Cardiac muscle cell (in vitro differentiated cells and primary cell): ENCODE measurements around the gene CDHR4. TPM values are rescaled to one million over a fixed set of nuclear protein-coding genes. Genes with fewer than 3 reads are reported as not detected.

ENCODE experiments used
- DNase-seq, 2 donors: peaks; one replicate each; pipeline versions ENCODE4 v3.0.0 to v3.0.0-alpha.2; 2010 to 2017; ENCODE audit warnings: low read depth in 1 of 2, low spot score in 1 of 2
- H3K27ac ChIP-seq: fragments of 200-600 bp; sonication (generic); 2 replicates; pipeline ENCODE4 v1.5.1; 2016
- H3K27me3 ChIP-seq: fragments of 200-600 bp; sonication (generic); 2 replicates; pipeline ENCODE4 v1.6.0; 2016; ENCODE audit warnings: control low read depth
- H3K36me3 ChIP-seq: fragments of 200-600 bp; sonication (generic); 2 replicates; pipeline ENCODE4 v1.5.1; 2016; ENCODE audit warnings: control low read depth
- H3K4me1 ChIP-seq: fragments of 200-600 bp; sonication (generic); 2 replicates; pipeline ENCODE4 v1.8.1; 2017; ENCODE audit warnings: low read depth, mild to moderate bottlenecking, mixed run types
- H3K4me3 ChIP-seq: fragments of 200-600 bp; sonication (generic); 2 replicates; pipeline ENCODE4 v1.5.1; 2016; ENCODE audit warnings: mild to moderate bottlenecking
- H3K9me3 ChIP-seq: fragments of 200-600 bp; sonication (generic); 2 replicates; pipeline ENCODE4 v1.5.1; 2017; ENCODE audit warnings: low read depth, mild to moderate bottlenecking, control low read depth
- polyA plus RNA-seq: library from polyadenylated mRNA; unstranded; fragments of >200 nt; fragmentation: Nextera tagmentation; extraction: Ambion mirVana; gene quantifications from 2 replicates; pipeline ENCODE4 v1.2.1, GENCODE V29; 2016
- total RNA-seq: library from RNA; depleted of rRNA; stranded (reverse); fragments of >200 nt; gene quantifications from 2 replicates; pipeline ENCODE4 v1.2.3, GENCODE V29; 2016
- TF ChIP-seq, protein P1 (sequence below): IDR thresholded peaks from 2 replicates; pipeline ENCODE4 v1.5.1; 2012; ENCODE audit warnings: low read depth, mild to moderate bottlenecking, low read length

CDHR4 gene
- total and polyA plus RNA-seq, 2 experiments from 2014 or later = 0.27 TPM; not detected in 1

DNA sequence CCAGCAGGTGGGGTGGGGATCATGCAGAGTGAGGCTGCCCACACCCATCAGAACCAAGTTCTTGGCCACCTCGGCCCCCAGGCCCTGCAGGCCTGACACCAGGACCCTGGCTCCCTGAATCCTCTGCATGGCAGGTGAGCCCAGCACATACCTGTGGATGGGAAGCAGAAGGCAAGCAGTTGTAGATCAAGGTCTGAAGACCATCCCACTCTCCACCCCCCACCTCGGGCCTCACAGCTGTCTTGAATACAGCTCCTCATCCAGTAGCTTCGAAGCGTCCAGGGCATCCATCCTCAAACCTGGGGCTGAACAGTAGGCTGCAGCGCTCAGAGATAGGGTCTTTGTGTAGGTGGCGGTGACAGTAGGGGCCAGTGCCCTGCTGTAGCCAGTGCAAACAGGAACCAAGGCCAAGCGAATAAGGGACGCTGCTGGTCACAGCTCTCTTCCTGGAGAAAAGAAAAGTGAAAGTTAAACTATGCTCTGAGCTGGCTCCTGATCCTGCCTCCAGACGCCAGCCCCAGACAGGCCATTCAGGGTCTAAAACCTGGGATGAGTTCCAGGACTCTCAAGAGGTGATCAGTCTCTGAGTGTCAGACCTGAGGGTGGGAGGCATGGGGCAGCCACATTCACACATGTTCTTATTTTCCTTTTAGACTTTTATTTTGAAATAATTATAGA lies 14.0 kb upstream of the CDHR4 start, which contains the start of gene UBA7:
TSS of gene UBA7 (minus strand) at position 457 of the 678 bp plus-strand sequence. CDS start at position 291, 166 bp downstream.
- peak in 1 of 2 donors; percentile 86 for DNase-seq
- TF ChIP-seq, protein P1, sequence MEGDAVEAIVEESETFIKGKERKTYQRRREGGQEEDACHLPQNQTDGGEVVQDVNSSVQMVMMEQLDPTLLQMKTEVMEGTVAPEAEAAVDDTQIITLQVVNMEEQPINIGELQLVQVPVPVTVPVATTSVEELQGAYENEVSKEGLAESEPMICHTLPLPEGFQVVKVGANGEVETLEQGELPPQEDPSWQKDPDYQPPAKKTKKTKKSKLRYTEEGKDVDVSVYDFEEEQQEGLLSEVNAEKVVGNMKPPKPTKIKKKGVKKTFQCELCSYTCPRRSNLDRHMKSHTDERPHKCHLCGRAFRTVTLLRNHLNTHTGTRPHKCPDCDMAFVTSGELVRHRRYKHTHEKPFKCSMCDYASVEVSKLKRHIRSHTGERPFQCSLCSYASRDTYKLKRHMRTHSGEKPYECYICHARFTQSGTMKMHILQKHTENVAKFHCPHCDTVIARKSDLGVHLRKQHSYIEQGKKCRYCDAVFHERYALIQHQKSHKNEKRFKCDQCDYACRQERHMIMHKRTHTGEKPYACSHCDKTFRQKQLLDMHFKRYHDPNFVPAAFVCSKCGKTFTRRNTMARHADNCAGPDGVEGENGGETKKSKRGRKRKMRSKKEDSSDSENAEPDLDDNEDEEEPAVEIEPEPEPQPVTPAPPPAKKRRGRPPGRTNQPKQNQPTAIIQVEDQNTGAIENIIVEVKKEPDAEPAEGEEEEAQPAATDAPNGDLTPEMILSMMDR = no peak
- no peaks in the 10 kb centered on the region for H3K9me3 ChIP-seq
- H3K27me3 ChIP-seq = no peaks in the 10 kb centered on the region
- H3K36me3 ChIP-seq = no peaks in the 10 kb centered on the region
- no peak within 1 kb of the TSS for H3K4me3 ChIP-seq
- H3K4me1 ChIP-seq = peaks cover 7% of the 10 kb centered on the region
- H3K27ac ChIP-seq = no peak within 1 kb of the TSS

DNA sequence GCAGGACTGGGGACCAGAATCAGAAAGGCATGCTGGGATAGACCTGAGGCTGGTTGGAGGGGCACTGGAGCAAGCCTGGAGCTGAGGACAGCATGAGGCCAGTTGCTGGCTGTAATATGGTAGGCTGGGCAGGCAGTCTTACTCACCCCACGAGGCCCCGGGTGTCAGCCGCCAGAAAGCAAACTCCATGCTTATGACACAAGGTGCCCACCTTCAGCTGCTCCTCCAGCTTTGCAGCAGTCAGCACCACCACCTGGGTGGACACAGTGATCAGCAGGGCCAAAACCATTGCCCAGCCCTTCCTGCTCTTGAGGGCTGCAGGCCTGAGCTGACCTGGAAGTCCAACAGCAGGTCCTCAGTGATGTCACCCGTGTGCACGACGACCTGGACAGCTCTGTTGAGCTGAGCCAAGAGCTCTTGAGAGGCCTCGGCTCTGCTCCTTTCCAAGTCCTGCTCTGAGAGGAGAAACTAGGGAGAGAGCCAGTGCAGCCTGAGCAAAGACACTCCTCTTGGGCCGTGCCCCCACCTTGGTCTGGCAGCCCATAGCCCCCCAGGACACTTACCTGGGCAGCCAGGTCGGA lies 13.3 kb upstream of the CDHR4 start:
- H3K27ac ChIP-seq = no peak overlapping the region
- no peak overlapping the region for H3K4me3 ChIP-seq

DNA sequence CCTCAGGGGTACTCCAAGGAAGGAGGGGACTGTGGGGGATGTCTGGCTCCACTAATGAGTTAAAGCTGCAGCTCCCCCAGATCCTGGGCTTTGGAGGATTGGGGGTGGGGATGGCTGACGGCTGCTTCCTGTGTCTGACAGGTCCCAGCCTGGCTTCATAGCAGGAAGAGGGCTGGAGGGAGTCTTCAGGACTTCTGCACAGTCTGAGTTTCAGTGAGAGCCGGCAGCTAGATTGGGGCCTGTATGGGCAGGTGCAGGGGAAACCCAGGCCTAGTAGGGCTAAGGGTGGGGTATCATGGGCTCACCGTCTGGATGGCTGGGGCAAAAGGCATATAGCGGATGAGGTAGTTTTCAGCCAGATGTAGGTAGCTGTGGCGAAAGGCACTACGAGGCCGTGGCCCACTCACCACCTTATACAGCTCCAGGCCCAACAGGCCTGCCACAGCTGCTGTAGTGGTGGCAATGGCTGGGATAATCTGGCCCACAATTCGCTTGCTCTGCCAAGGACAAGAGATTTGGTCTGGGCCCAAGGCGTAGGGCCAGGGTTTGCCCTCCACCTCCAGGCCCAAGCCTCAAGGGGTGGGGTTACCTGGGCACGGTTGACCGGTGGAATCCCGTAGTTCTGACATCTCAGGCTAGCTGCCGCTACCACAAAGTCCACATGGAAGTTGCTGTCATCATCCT lies 7.9 kb upstream of the CDHR4 start:
- peak in 1 of 2 donors; percentile 64 for DNase-seq
- H3K9me3 ChIP-seq = no peaks in the 10 kb centered on the region
- peaks cover 14% of the 10 kb centered on the region for H3K27me3 ChIP-seq
- TF ChIP-seq, protein P1 = no peak
- H3K27ac ChIP-seq = peak overlapping the region; percentile 26
- H3K4me1 ChIP-seq = peaks cover 32% of the 10 kb centered on the region
- no peak overlapping the region for H3K4me3 ChIP-seq
- H3K36me3 ChIP-seq = no peaks in the 10 kb centered on the region

More for the DNA sequence above, 13.3 kb upstream of the CDHR4 start:
- no peaks in the 10 kb centered on the region for H3K9me3 ChIP-seq
- H3K36me3 ChIP-seq = no peaks in the 10 kb centered on the region
- H3K4me1 ChIP-seq = peaks cover 7% of the 10 kb centered on the region
- H3K27me3 ChIP-seq = no peaks in the 10 kb centered on the region
- DNase-seq = no peak
- TF ChIP-seq, protein P1 = no peak

DNA sequence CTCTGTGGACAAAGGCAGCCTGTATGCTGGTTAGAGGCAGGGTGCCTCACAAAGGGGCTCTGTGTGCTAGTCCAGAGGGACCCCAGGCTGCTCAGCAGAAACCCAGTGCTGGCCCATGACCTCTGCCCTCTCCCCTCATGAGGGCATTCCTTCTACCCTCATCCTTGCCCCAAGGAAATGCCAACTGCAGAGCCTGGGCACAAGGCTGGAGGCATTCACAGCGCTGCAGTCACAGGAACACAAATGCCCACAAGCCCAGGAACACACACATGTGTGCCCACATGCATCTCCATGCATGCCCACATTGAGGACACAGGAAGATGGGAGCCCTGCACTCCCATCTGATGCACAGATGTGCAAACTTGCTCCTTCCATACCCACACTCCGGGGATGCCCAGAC lies 7.2 kb upstream of the CDHR4 start:
- Histone ChIP-seq H3K9me3 (no peaks in the 10 kb centered on the region), H3K36me3 (no peaks in the 10 kb centered on the region), H3K4me3 (no peak overlapping the region), H3K27me3 (peaks cover 16% of the 10 kb centered on the region), H3K4me1 (peaks cover 32% of the 10 kb centered on the region), H3K27ac (no peak overlapping the region)
- no peak for DNase-seq
- TF ChIP-seq, protein P1 = no peak

DNA sequence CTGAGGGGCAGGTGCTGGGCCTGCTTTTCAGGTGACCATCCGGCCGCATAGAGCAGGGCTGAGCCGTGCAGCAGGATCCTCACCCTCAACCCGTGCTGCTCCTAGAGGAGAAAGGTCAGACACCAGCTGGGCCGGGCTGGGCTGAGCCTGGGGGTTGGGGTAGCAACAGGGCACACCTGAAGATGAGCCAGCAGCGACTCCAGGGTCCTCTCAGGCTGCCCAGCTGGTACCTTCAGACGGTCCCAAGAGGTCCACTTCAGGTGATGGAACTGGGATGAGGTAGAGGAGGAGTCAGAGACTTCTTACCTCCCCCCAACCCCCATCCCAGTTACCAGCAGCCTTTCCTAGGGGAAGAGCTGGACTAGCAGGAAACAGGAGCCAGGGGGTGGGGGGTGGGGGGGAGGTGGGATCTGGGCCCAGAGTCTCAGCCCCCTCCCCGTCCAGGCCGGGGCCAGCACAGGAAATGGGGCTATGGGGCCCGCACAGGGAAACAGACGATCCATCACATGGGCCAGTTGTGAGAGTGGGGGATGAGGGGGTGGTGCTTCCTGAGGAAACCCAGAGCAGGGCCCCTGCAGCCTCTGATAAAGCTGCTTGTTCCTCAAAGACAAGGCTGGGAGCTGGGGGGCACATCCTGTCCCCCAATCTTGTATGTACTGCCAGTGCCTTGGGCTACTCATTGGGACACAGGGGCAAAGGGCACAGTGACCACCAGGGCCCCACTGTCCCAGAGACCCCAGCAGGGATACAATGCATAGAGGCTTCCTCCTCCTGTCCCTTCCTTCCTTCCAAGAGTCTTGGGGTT lies 6.4 kb upstream of the CDHR4 start:
- DNase-seq = peak in 1 of 2 donors; percentile 89
- Histone ChIP-seq H3K36me3 (no peaks in the 10 kb centered on the region), H3K27ac (peak overlapping the region; percentile 35), H3K27me3 (peaks cover 23% of the 10 kb centered on the region), H3K9me3 (no peaks in the 10 kb centered on the region), H3K4me3 (no peak overlapping the region), H3K4me1 (peaks cover 32% of the 10 kb centered on the region)
- TF ChIP-seq, protein P1 = no peak
